NOMO-1 (cell line): ENCODE data around the gene ZFX.

Experiments used
- DNase-seq, 2 experiments: peaks; one replicate each; lab custom pipeline; 2025; ENCODE audit not compliant: unreplicated experiment in 2 of 2; lab: John Stamatoyannopoulos, UW

ZFX gene

GRCh38 chrX:24198101-24198500 is 48.6 kb downstream of the ZFX start:
- no peak for DNase-seq

GRCh38 chrX:24200133-24200532 is 50.6 kb downstream of the ZFX start:
- DNase-seq: no peak

GRCh38 chrX:24201216-24201615 is 51.7 kb downstream of the ZFX start:
- no peak for DNase-seq

- no peak for DNase-seq
Observed at GRCh38 chrX:24202465-24203031, 53.0 kb downstream of the ZFX start.

- DNase-seq: no peak
Observed at GRCh38 chrX:24203072-24203808, 53.7 kb downstream of the ZFX start.

GRCh38 chrX:24204331-24204730 is 54.8 kb downstream of the ZFX start:
- no peak for DNase-seq

GRCh38 chrX:24204958-24205357 is 55.4 kb downstream of the ZFX start:
- DNase-seq: peak in 1 of 2 experiments; percentile 16

- DNase-seq: no peak
Observed at GRCh38 chrX:24207826-24208225, 58.3 kb downstream of the ZFX start.

- no peak for DNase-seq
Observed at GRCh38 chrX:24208496-24209240, 59.1 kb downstream of the ZFX start.

- DNase-seq: no peak
Observed at GRCh38 chrX:24210190-24210589, 60.7 kb downstream of the ZFX start.

GRCh38 chrX:24214568-24214967 is 65.0 kb downstream of the ZFX start:
- no peak for DNase-seq

- no peak for DNase-seq
Observed at GRCh38 chrX:24215272-24215671, 65.7 kb downstream of the ZFX start.

- no peak for DNase-seq
Observed at GRCh38 chrX:24216037-24216436, 66.5 kb downstream of the ZFX start.

GRCh38 chrX:24216827-24217226 is 67.3 kb downstream of the ZFX start:
- DNase-seq: no peak

GRCh38 chrX:24219320-24219719 is 69.8 kb downstream of the ZFX start:
- no peak for DNase-seq

GRCh38 chrX:24221872-24222271 is 72.3 kb downstream of the ZFX start:
- no peak for DNase-seq

- no peak for DNase-seq
Observed at GRCh38 chrX:24225265-24225664, 75.7 kb downstream of the ZFX start.

GRCh38 chrX:24226176-24226575 is 76.6 kb downstream of the ZFX start:
- DNase-seq: no peak

- no peak for DNase-seq
Observed at GRCh38 chrX:24228596-24228995, 79.1 kb downstream of the ZFX start.

- no peak for DNase-seq
Observed at GRCh38 chrX:24229400-24229879, 79.9 kb downstream of the ZFX start.

- DNase-seq: no peak
Observed at GRCh38 chrX:24229976-24230375, 80.4 kb downstream of the ZFX start.

- DNase-seq: no peak
Observed at GRCh38 chrX:24231131-24231540, 81.6 kb downstream of the ZFX start.
